Trophoblast cell (in vitro differentiated cells and primary cell): ENCODE measurements around the gene PRODH2.
A peak's percentile ranks its signal among the peaks of the same experiment; 100 is the strongest.
"Not testable (repeated sequence)": the region's sequence is repeated elsewhere in the genome, so short reads cannot be mapped to it uniquely, and the experiment has no call there.

Experiments used
- DNase-seq, 2 donors: peaks; one replicate each; pipeline ENCODE4 v3.0.0-alpha.2; 2016
- H2AFZ ChIP-seq: 2 replicates; pipeline ENCODE4 v1.6.1; 2013; ENCODE audit warnings: low read length, moderate library complexity, mild to moderate bottlenecking; ENCODE audit not compliant: insufficient read depth, poor library complexity
- H2AK5ac ChIP-seq: 2 replicates; pipeline ENCODE4 v1.6.1; 2013; ENCODE audit warnings: mild to moderate bottlenecking, low read length
- H2BK120ac ChIP-seq: 2 replicates; pipeline ENCODE4 v1.6.1; 2013; ENCODE audit warnings: low read length, mild to moderate bottlenecking, moderate library complexity; ENCODE audit not compliant: insufficient read depth, poor library complexity
- H2BK12ac ChIP-seq: 2 replicates; pipeline ENCODE4 v1.6.1; 2013; ENCODE audit warnings: mild to moderate bottlenecking, low read length, moderate library complexity
- H2BK5ac ChIP-seq: 2 replicates; pipeline ENCODE4 v1.6.1; 2013; ENCODE audit warnings: low read length, low read depth, moderate library complexity, mild to moderate bottlenecking; ENCODE audit not compliant: poor library complexity
- H3K14ac ChIP-seq: 2 replicates; pipeline ENCODE4 v1.6.1; 2013; ENCODE audit warnings: mild to moderate bottlenecking, low read length
- H3K18ac ChIP-seq: 2 replicates; pipeline ENCODE4 v1.6.1; 2013; ENCODE audit warnings: mild to moderate bottlenecking, low read length
- H3K23ac ChIP-seq: 2 replicates; pipeline ENCODE4 v1.6.1; 2013; ENCODE audit warnings: low read length
- H3K27ac ChIP-seq: 2 replicates; pipeline ENCODE4 v1.5.1; 2013; ENCODE audit warnings: low read depth, mild to moderate bottlenecking, inconsistent platforms, low read length, moderate library complexity
- H3K27me3 ChIP-seq: 2 replicates; pipeline ENCODE4 v1.6.1; 2013; ENCODE audit warnings: inconsistent platforms, mild to moderate bottlenecking, low read length, moderate library complexity; ENCODE audit not compliant: insufficient read depth
- H3K36me3 ChIP-seq, 2 experiments: 1 replicate in 1 of 2; 2 replicates in 1 of 2; pipeline ENCODE4 v1.6.1; 2013; ENCODE audit warnings: low read length in 2 of 2, mild to moderate bottlenecking in 2 of 2, moderate library complexity in 1 of 2; ENCODE audit not compliant: insufficient read depth in 2 of 2, control insufficient read depth in 1 of 2
- H3K4ac ChIP-seq: 2 replicates; pipeline ENCODE4 v1.6.1; 2013; ENCODE audit warnings: low read depth, mild to moderate bottlenecking, low read length, moderate library complexity
- H3K4me1 ChIP-seq, 2 experiments: 1 replicate in 1 of 2; 2 replicates in 1 of 2; pipeline ENCODE4 v1.6.1; 2013; ENCODE audit warnings: low read length in 2 of 2, mild to moderate bottlenecking in 2 of 2, moderate library complexity in 1 of 2; ENCODE audit not compliant: insufficient read depth in 2 of 2, control insufficient read depth in 1 of 2
- H3K4me2 ChIP-seq: 2 replicates; pipeline ENCODE4 v1.6.1; 2013; ENCODE audit warnings: inconsistent platforms, mild to moderate bottlenecking, low read length, moderate library complexity
- H3K4me3 ChIP-seq: 2 replicates; pipeline ENCODE4 v1.5.1; 2013; ENCODE audit warnings: mild to moderate bottlenecking, low read depth, low read length, inconsistent platforms
- H3K79me1 ChIP-seq: one replicate; pipeline ENCODE4 v1.6.1; 2013; ENCODE audit warnings: low read length
- H3K79me2 ChIP-seq: 2 replicates; pipeline ENCODE4 v1.6.1; 2013; ENCODE audit warnings: low read length, mild to moderate bottlenecking; ENCODE audit not compliant: control insufficient read depth, insufficient read depth, poor library complexity
- H3K9ac ChIP-seq: 2 replicates; pipeline ENCODE4 v1.6.1; 2013; ENCODE audit warnings: mild to moderate bottlenecking, low read length
- H3K9me3 ChIP-seq: 2 replicates; pipeline ENCODE4 v1.6.1; 2013; ENCODE audit warnings: low read depth, mild to moderate bottlenecking, control low read depth, inconsistent platforms, low read length; ENCODE audit not compliant: insufficient read depth
- H4K12ac ChIP-seq: 2 replicates; pipeline ENCODE4 v1.6.1; 2013; ENCODE audit warnings: low read depth, mild to moderate bottlenecking, low read length, moderate library complexity
- H4K8ac ChIP-seq: 2 replicates; pipeline ENCODE4 v1.6.1; 2013; ENCODE audit warnings: low read depth, mild to moderate bottlenecking, low read length, moderate library complexity
- H4K91ac ChIP-seq: one replicate; pipeline ENCODE4 v1.6.1; 2013; ENCODE audit warnings: low read depth, mild to moderate bottlenecking, low read length, moderate library complexity
- WGBS: extraction: QIAGEN DNeasy Blood & Tissue Kit; methylation state at CpG from one replicate; pipeline ENCODE4 v1.1.7; 2013; ENCODE audit warnings: missing lambda C conversion rate; ENCODE audit not compliant: insufficient read length, insufficient coverage; ENCODE audit errors: extremely low coverage; 5-methylcytosine and 5-hydroxymethylcytosine counted together

Gene PRODH2

GRCh38 chr19:35796645-35797542 lies 15.8 kb downstream of the PRODH2 start:
- Histone ChIP-seq H3K4me2 (no peak overlapping the region), H3K18ac (no peak overlapping the region), H3K27me3 (peaks cover 15% of the 10 kb centered on the region), H4K12ac (no peak overlapping the region), H3K36me3 (no peaks in the 10 kb centered on the region), H3K9me3 (no peaks in the 10 kb centered on the region), H2AK5ac (no peak overlapping the region), H3K27ac (no peak overlapping the region), H3K79me1 (no peaks in the 10 kb centered on the region), H2AFZ (no peak overlapping the region), H3K23ac (no peak overlapping the region), H4K8ac (no peak overlapping the region), H3K4me1 (peaks cover 0 to 3% of the 10 kb centered on the region in 2 experiments), H2BK12ac (no peak overlapping the region), H2BK120ac (no peak overlapping the region), H3K4me3 (no peak overlapping the region), H3K79me2 (no peaks in the 10 kb centered on the region), H2BK5ac (no peak overlapping the region), H3K9ac (no peak overlapping the region), H4K91ac (no peak overlapping the region), H3K14ac (no peak overlapping the region), H3K4ac (no peak overlapping the region)
- no peak for DNase-seq
- no CpG with 5 or more reads among the region's 39 CpGs for WGBS

GRCh38 chr19:35795564-35795963 lies 17.1 kb downstream of the PRODH2 start:
- not testable (repeated sequence) for H2BK5ac ChIP-seq, H3K9ac ChIP-seq, DNase-seq, H3K9me3 ChIP-seq, H3K23ac ChIP-seq, H3K36me3 ChIP-seq, H3K4ac ChIP-seq, H3K18ac ChIP-seq, H2BK12ac ChIP-seq, H2BK120ac ChIP-seq, H2AK5ac ChIP-seq, H3K4me2 ChIP-seq, H2AFZ ChIP-seq, H4K8ac ChIP-seq, H3K27ac ChIP-seq, H3K79me2 ChIP-seq, H3K4me1 ChIP-seq, H3K4me3 ChIP-seq, H3K79me1 ChIP-seq, H3K14ac ChIP-seq, H4K12ac ChIP-seq, H4K91ac ChIP-seq
- peaks cover 15% of the 10 kb centered on the region for H3K27me3 ChIP-seq
- WGBS = no CpG with 5 or more reads among the region's 1 CpG

GRCh38 chr19:35793381-35794165 lies 19.1 kb downstream of the PRODH2 start:
- no CpG with 5 or more reads among the region's 7 CpGs for WGBS
- no peaks in the 10 kb centered on the region for H3K36me3 ChIP-seq
- H3K9ac ChIP-seq = no peak overlapping the region
- H2BK120ac ChIP-seq = no peak overlapping the region
- no peak overlapping the region for H3K4ac ChIP-seq
- H3K27ac ChIP-seq = no peak overlapping the region
- H3K4me3 ChIP-seq = no peak overlapping the region
- H2BK12ac ChIP-seq = no peak overlapping the region
- no peak overlapping the region for H4K91ac ChIP-seq
- peaks cover 15% of the 10 kb centered on the region for H3K27me3 ChIP-seq
- H4K8ac ChIP-seq = no peak overlapping the region
- H3K18ac ChIP-seq = no peak overlapping the region
- no peak overlapping the region for H4K12ac ChIP-seq
- H3K79me1 ChIP-seq = no peaks in the 10 kb centered on the region
- H3K4me1 ChIP-seq = peaks cover 0 to 3% of the 10 kb centered on the region in 2 experiments
- peaks cover 2% of the 10 kb centered on the region for H3K9me3 ChIP-seq
- H2BK5ac ChIP-seq = no peak overlapping the region
- H3K4me2 ChIP-seq = no peak overlapping the region
- no peak overlapping the region for H3K14ac ChIP-seq
- no peak overlapping the region for H2AK5ac ChIP-seq
- no peak overlapping the region for H2AFZ ChIP-seq
- DNase-seq = peak in 1 of 2 donors; percentile 9
- H3K23ac ChIP-seq = no peak overlapping the region
- no peaks in the 10 kb centered on the region for H3K79me2 ChIP-seq

GRCh38 chr19:35792888-35793287 lies 19.8 kb downstream of the PRODH2 start:
- Histone ChIP-seq H4K91ac (no peak overlapping the region), H3K79me1 (no peaks in the 10 kb centered on the region), H2AK5ac (no peak overlapping the region), H3K4ac (no peak overlapping the region), H4K8ac (no peak overlapping the region), H3K4me2 (no peak overlapping the region), H4K12ac (no peak overlapping the region), H3K9me3 (peaks cover 2% of the 10 kb centered on the region), H3K4me1 (peaks cover 0 to 3% of the 10 kb centered on the region in 2 experiments), H3K9ac (no peak overlapping the region), H3K36me3 (no peaks in the 10 kb centered on the region), H3K27ac (no peak overlapping the region), H3K18ac (no peak overlapping the region), H3K23ac (no peak overlapping the region), H3K79me2 (no peaks in the 10 kb centered on the region), H2BK120ac (no peak overlapping the region), H2AFZ (no peak overlapping the region), H2BK5ac (no peak overlapping the region), H3K27me3 (peaks cover 15% of the 10 kb centered on the region), H2BK12ac (no peak overlapping the region), H3K4me3 (no peak overlapping the region), H3K14ac (no peak overlapping the region)
- no CpG with 5 or more reads among the region's 8 CpGs for WGBS
- DNase-seq = no peak
